ENCODE results near the gene CLIP2.

CLIP2 gene

GRCh38 chr7:74441801-74442200 lies 152.6 kb downstream of the CLIP2 start:
- H3K27ac ChIP-seq (ENCODE audit: poor library complexity, severe bottlenecking) = no peak overlapping the region
- DNase-seq (ENCODE audit: low spot score) (no peak), ATAC-seq (ENCODE audit: low read depth) (no peak)
- no peak for TF ChIP-seq CTCF (IDR thresholded peaks at IDR 0.05; ENCODE audit: poor library complexity, severe bottlenecking)
- H3K9me3 ChIP-seq (ENCODE audit: severe bottlenecking) = peaks cover 2% of the 10 kb centered on the region
- no peaks in the 10 kb centered on the region for H3K36me3 ChIP-seq (ENCODE audit: low read depth)
- no peaks in the 10 kb centered on the region for H3K4me1 ChIP-seq (ENCODE audit: insufficient read depth, poor library complexity, severe bottlenecking)
- no peaks in the 10 kb centered on the region for H3K27me3 ChIP-seq (ENCODE audit: insufficient read depth, poor library complexity, severe bottlenecking)
- no peak overlapping the region for H3K4me3 ChIP-seq (ENCODE audit: severe bottlenecking)

GRCh38 chr7:74443543-74444247 lies 154.5 kb downstream of the CLIP2 start:
- ATAC-seq (ENCODE audit: low read depth) = no peak
- DNase-seq (ENCODE audit: low spot score) = no peak
- TF ChIP-seq CTCF (IDR thresholded peaks at IDR 0.05; ENCODE audit: poor library complexity, severe bottlenecking) = no peak
- Histone ChIP-seq H3K27me3 (ENCODE audit: insufficient read depth, poor library complexity, severe bottlenecking) (no peaks in the 10 kb centered on the region), H3K36me3 (ENCODE audit: low read depth) (no peaks in the 10 kb centered on the region), H3K4me3 (ENCODE audit: severe bottlenecking) (no peak overlapping the region), H3K4me1 (ENCODE audit: insufficient read depth, poor library complexity, severe bottlenecking) (no peaks in the 10 kb centered on the region), H3K9me3 (ENCODE audit: severe bottlenecking) (no peaks in the 10 kb centered on the region), H3K27ac (ENCODE audit: poor library complexity, severe bottlenecking) (no peak overlapping the region)

GRCh38 chr7:74449144-74449543 lies 159.9 kb downstream of the CLIP2 start:
- H3K9me3 ChIP-seq (ENCODE audit: severe bottlenecking) = no peaks in the 10 kb centered on the region
- H3K27ac ChIP-seq (ENCODE audit: poor library complexity, severe bottlenecking) = no peak overlapping the region
- ATAC-seq (ENCODE audit: low read depth) = no peak
- peaks cover 11% of the 10 kb centered on the region for H3K4me1 ChIP-seq (ENCODE audit: insufficient read depth, poor library complexity, severe bottlenecking)
- H3K27me3 ChIP-seq (ENCODE audit: insufficient read depth, poor library complexity, severe bottlenecking) = no peaks in the 10 kb centered on the region
- H3K36me3 ChIP-seq (ENCODE audit: low read depth) = no peaks in the 10 kb centered on the region
- H3K4me3 ChIP-seq (ENCODE audit: severe bottlenecking) = no peak overlapping the region
- TF ChIP-seq CTCF (IDR thresholded peaks at IDR 0.05; ENCODE audit: poor library complexity, severe bottlenecking) = no peak
- DNase-seq (ENCODE audit: low spot score) = no peak

- Histone ChIP-seq H3K27ac (ENCODE audit: poor library complexity, severe bottlenecking) (no peak overlapping the region), H3K9me3 (ENCODE audit: severe bottlenecking) (no peaks in the 10 kb centered on the region), H3K4me1 (ENCODE audit: insufficient read depth, poor library complexity, severe bottlenecking) (peaks cover 11% of the 10 kb centered on the region), H3K27me3 (ENCODE audit: insufficient read depth, poor library complexity, severe bottlenecking) (no peaks in the 10 kb centered on the region), H3K36me3 (ENCODE audit: low read depth) (no peaks in the 10 kb centered on the region), H3K4me3 (ENCODE audit: severe bottlenecking) (no peak overlapping the region)
- ATAC-seq (ENCODE audit: low read depth) (no peak), DNase-seq (ENCODE audit: low spot score) (no peak)
- peak; percentile 75 for TF ChIP-seq CTCF (IDR thresholded peaks at IDR 0.05; ENCODE audit: poor library complexity, severe bottlenecking)
Measured at GRCh38 chr7:74449809-74450397, 160.7 kb downstream of the CLIP2 start.

- Histone ChIP-seq H3K27me3 (ENCODE audit: insufficient read depth, poor library complexity, severe bottlenecking) (no peaks in the 10 kb centered on the region), H3K4me1 (ENCODE audit: insufficient read depth, poor library complexity, severe bottlenecking) (peaks cover 11% of the 10 kb centered on the region), H3K9me3 (ENCODE audit: severe bottlenecking) (no peaks in the 10 kb centered on the region), H3K27ac (ENCODE audit: poor library complexity, severe bottlenecking) (peak overlapping the region; percentile 92), H3K36me3 (ENCODE audit: low read depth) (peaks cover 4% of the 10 kb centered on the region; the same call in 1 of the 2 replicates), H3K4me3 (ENCODE audit: severe bottlenecking) (peak overlapping the region; percentile 53)
- DNase-seq (ENCODE audit: low spot score) = no peak
- peak; percentile 36 for ATAC-seq (ENCODE audit: low read depth)
- TF ChIP-seq CTCF (IDR thresholded peaks at IDR 0.05; ENCODE audit: poor library complexity, severe bottlenecking) = no peak
Measured at GRCh38 chr7:74452748-74453321, 163.6 kb downstream of the CLIP2 start.

Measured in RWPE2 (cell line).